Esophagus muscularis mucosa (tissue), 4 donors: Measurements from ENCODE around the gene STK10. TPM values are rescaled to one million over a fixed set of nuclear protein-coding genes. Genes with fewer than 3 reads are reported as not detected.

Source experiments
- DNase-seq: peaks from one replicate; pipeline ENCODE4 v3.0.0-alpha.2; 2017; ENCODE audit errors: extremely low spot score
- H3K27ac ChIP-seq, 4 donors: fragments of 200-600 bp; sonication (generic); replicated peaks in 1 of 4; 1 replicate in 3 of 4; 2 replicates in 1 of 4; pipeline ENCODE4 v1.5.1; 2016 to 2019; ENCODE audit warnings: mild to moderate bottlenecking in 1 of 4
- H3K27me3 ChIP-seq, 4 donors: fragments of 200-600 bp; sonication (generic); one replicate each; pipeline versions ENCODE4 v1.5.1 to v1.6.0; 2016 to 2019
- H3K36me3 ChIP-seq, 4 donors: fragments of 200-600 bp; sonication (generic); one replicate each; pipeline ENCODE4 v1.5.1; 2016 to 2019
- H3K4me1 ChIP-seq, 4 donors: fragments of 200-600 bp; sonication (generic); one replicate each; pipeline ENCODE4 v1.5.1; 2016 to 2019
- H3K4me3 ChIP-seq, 4 donors: fragments of 200-600 bp; sonication (generic); 1 replicate in 2 of 4; 2 replicates in 2 of 4; pipeline ENCODE4 v1.5.1; 2016 to 2019; ENCODE audit warnings: mild to moderate bottlenecking in 4 of 4, moderate library complexity in 1 of 4
- H3K9me3 ChIP-seq, 4 donors: fragments of 200-600 bp; sonication (generic); 1 replicate in 3 of 4; 2 replicates in 1 of 4; pipeline ENCODE4 v1.5.1; 2016 to 2019
- EP300 ChIP-seq: sonication (generic); formaldehyde crosslinking; IDR thresholded peaks from one replicate; pipeline ENCODE4 v1.6.1; 2017; ENCODE audit warnings: antibody characterized with exemption
- POLR2A ChIP-seq: fragments of 450-650 bp; IDR thresholded peaks from one replicate; pipeline ENCODE4 v1.6.1; 2017; ENCODE audit warnings: antibody characterized with exemption, moderate library complexity, mild to moderate bottlenecking, low read depth
- POLR2AphosphoS5 ChIP-seq, 2 donors: sonication (generic); formaldehyde crosslinking; IDR thresholded peaks; one replicate each; pipeline ENCODE4 v1.6.1; 2017; ENCODE audit warnings: antibody characterized with exemption in 2 of 2
- WGBS: methylation state at CpG from one replicate; pipeline ENCODE4 v1.1.5; 2018; 5-methylcytosine and 5-hydroxymethylcytosine counted together
- intact Hi-C: fragments of 100-400 bp; cut with DNase I; formaldehyde crosslinking; loops from one replicate; pipeline ENCODE4 v1.15.1; 2023
- total RNA-seq, 4 donors: library from RNA; depleted of rRNA; stranded (reverse); fragments of >200 nt; gene quantifications; one replicate each; pipeline versions ENCODE4 v1.1.0 to v1.2.1, GENCODE V29; 2016
- TF ChIP-seq, protein P1 (sequence below), 3 experiments: fragments of 200-600 bp in 2 of 3; fragments of 450-650 bp in 1 of 3; sonication (generic) in 2 of 3; IDR thresholded peaks; one replicate each; pipeline ENCODE4 v1.5.1; 2017 to 2019; ENCODE audit warnings: antibody characterized with exemption in 3 of 3, mild to moderate bottlenecking in 2 of 3, moderate library complexity in 1 of 3

STK10 gene
- total RNA-seq, 4 donors from 2014 or later: 18.8 to 21.8 (median 19.4) TPM

DNA sequence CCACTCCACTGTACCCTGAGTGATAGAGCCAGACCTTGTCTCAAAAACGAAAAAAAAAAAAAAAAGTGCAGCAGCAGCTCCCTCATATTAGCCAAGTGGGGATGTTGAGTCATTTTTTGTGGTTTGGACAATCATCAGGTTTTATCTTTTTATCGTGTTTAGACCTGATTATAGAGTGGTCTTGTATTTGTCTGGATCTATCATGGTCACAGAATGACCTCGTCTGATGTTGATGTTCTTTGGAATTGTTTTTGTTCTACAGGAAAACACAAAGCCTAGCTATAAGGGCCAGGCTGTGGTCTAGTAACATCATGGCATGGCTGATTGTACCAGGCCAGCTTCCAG, 179.9 kb downstream of the STK10 start:
- Histone ChIP-seq H3K27me3 (no peaks in the 10 kb centered on the region), H3K4me3 (no peak overlapping the region), H3K36me3 (no peaks in the 10 kb centered on the region), H3K9me3 (no peaks in the 10 kb centered on the region), H3K27ac (no peak overlapping the region), H3K4me1 (peaks cover 30 to 39% (median 33%) of the 10 kb centered on the region in 4 donors)
- 46% methylated on average over 3 of the region's 3 CpGs for WGBS
- intact Hi-C loops: loop anchor here (5.0 kb wide), 1 partner anchor 179 kb away; the partner anchor contains the start of gene STK10
- no peak for DNase-seq
- TF ChIP-seq POLR2AphosphoS5 (IDR thresholded peaks at IDR 0.05) (no peak), EP300 (no peak)

DNA sequence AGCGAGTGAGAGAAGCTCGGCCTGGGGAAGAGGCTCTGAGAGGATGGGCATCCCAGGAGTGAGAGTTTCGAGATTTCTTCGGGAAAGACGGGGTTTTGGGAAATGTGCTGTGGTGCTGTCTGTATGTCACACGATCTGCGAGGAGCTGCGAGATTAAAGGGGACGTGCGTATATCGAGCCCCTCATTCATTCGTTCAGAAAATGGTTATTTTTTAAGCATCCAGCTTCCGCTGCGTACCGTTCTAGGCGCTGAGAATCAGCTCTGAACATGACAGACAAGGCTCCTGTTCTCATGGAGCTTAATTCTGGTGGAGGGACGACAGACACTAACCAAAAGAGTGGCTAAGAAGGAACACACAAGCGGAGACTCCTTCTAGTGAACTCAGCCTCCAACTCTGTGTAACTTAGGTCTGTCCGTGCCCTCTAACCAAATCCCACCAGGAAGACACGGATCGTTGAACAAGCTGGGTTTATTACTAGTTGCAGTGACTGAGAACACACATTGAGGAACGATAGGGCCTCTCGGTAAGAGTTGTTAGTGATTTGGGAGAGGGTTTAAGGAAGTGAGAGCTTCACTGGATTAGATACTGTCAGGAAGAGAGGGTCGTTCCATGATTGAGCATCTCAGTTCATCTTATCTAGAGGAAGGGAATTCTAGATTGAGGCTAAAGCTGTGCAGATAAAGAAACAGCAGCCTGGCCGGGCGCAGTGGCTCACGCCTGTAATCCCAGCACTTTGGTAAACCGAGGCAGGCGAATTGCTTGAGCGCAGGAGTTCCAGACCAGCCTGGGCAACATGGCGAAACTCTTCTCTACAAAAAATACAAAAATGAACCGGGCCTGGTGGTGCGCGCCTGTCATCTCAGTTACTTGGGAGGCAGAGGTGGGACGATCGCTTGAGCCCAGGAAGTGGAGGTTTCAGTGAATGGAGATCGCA, 180.6 kb downstream of the STK10 start:
- H3K4me3 ChIP-seq: peak overlapping the region; percentile 89 to 97 (median 92)
- TF ChIP-seq POLR2A (no peak), EP300 (no peak), POLR2AphosphoS5 (IDR thresholded peaks at IDR 0.05) (no peak)
- TF ChIP-seq, protein P1, sequence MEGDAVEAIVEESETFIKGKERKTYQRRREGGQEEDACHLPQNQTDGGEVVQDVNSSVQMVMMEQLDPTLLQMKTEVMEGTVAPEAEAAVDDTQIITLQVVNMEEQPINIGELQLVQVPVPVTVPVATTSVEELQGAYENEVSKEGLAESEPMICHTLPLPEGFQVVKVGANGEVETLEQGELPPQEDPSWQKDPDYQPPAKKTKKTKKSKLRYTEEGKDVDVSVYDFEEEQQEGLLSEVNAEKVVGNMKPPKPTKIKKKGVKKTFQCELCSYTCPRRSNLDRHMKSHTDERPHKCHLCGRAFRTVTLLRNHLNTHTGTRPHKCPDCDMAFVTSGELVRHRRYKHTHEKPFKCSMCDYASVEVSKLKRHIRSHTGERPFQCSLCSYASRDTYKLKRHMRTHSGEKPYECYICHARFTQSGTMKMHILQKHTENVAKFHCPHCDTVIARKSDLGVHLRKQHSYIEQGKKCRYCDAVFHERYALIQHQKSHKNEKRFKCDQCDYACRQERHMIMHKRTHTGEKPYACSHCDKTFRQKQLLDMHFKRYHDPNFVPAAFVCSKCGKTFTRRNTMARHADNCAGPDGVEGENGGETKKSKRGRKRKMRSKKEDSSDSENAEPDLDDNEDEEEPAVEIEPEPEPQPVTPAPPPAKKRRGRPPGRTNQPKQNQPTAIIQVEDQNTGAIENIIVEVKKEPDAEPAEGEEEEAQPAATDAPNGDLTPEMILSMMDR (IDR thresholded peaks at IDR 0.05): no peak
- WGBS: 25% methylated on average over 34 of the region's 37 CpGs
- DNase-seq: no peak
- intact Hi-C loops: loop anchor here (5.0 kb wide), 1 partner anchor 180 kb away; the partner anchor contains the start of gene STK10
- peaks cover 36 to 45% (median 38%) of the 10 kb centered on the region in 4 donors for H3K4me1 ChIP-seq
- H3K27me3 ChIP-seq: no peaks in the 10 kb centered on the region
- H3K36me3 ChIP-seq: no peaks in the 10 kb centered on the region
- no peaks in the 10 kb centered on the region for H3K9me3 ChIP-seq
- H3K27ac ChIP-seq: peak overlapping the region; percentile 91 to 98 (median 96)

DNA sequence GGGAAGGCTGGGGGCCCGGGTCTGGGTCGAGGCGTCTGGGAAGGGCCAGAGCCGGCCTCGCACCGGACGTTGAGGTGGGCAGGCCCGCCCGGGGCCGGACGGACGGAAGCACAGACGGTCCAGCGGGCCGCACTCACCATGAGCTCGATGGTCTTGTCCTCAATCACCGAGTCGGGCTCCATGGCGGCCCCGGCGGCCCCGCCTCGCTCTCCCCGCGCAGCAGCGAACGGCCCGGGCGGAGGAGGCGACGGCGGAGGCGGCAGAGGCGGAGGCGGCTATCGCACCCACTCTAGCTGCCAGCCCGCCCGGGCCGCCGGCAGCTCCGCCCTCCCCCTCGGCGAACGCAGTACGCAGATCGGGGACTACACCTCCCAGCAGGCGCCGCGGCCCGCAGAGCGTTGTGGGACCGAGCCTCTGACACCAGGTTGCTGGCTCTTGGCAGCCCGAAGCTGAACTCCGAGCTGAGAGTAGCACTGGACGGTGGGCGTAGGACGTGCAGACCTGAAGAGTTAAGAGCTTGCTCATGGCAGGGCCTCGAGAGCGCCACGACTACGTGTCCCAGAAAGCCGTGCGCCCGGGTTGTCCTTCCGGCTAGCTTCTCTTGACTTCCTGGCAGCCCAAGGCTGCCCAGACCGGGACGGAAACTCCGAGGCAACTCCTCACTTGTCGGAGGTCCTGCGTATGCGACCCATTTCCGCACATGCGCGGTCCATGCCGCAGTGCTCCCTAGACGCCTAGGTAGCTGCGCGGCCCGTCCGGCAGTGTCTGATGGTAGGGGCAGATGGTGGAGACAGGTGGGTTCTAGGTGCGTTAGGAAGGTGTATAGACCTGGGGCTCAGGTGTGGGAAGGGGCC, 181.5 kb downstream of the STK10 start, which contains the start of gene FBXW11:
TSS of gene FBXW11 (minus strand) at position 318 of the 854 bp plus-strand sequence. CDS start at position 182, 136 bp downstream.
- intact Hi-C loops: loop anchor here (5.0 kb wide), 1 partner anchor 181 kb away; the partner anchor contains the start of gene STK10

DNA sequence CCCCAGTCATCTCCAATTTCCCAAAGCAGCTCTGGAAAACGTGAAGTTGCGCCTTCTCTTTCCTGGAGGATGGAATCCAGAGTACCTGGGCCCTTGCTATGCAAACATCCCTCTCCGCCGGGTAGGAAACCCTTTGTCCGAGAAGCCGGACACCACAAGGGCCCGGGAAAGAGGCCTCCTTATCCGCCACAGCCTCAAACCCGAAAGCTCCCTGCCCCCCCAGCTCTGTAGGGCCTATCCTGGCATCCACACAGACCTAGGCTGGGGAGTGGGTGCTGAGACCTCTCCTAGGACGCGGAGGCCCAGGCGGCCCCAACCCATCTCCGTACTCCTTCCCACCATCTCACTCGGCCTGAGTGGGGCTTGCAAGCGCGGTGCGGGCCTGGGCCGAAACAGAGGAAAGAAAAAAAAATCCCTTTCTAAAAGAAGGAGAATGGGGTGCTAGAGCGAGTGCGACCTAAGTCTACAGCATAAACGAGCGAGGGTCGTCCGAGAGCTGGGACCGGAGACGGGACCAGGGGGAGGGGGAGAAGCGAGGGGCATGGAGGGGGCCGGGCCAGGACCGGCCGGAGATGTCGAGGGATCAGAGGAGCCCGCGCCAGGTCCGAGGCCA, 182.2 kb downstream of the STK10 start:
- no peaks in the 10 kb centered on the region for H3K27me3 ChIP-seq
- WGBS: 1% methylated on average over 30 of the region's 34 CpGs
- DNase-seq: no peak
- intact Hi-C loops: loop anchor here (5.0 kb wide), 1 partner anchor 181 kb away; the partner anchor contains the start of gene STK10
- H3K27ac ChIP-seq: peak overlapping the region; percentile 91 to 98 (median 96)
- H3K9me3 ChIP-seq: no peaks in the 10 kb centered on the region
- peaks cover 52 to 62% (median 53%) of the 10 kb centered on the region in 4 donors for H3K4me1 ChIP-seq
- TF ChIP-seq, protein P1 (IDR thresholded peaks at IDR 0.05): no peak
- TF ChIP-seq POLR2AphosphoS5 (IDR thresholded peaks at IDR 0.05) (no peak), EP300 (no peak), POLR2A (no peak)
- H3K4me3 ChIP-seq: peak overlapping the region; percentile 89 to 97 (median 92)
- no peaks in the 10 kb centered on the region for H3K36me3 ChIP-seq

More for the DNA sequence above, 181.5 kb downstream of the STK10 start, which contains the start of gene FBXW11:
- Histone ChIP-seq H3K4me1 (peaks cover 45 to 54% (median 47%) of the 10 kb centered on the region in 4 donors), H3K27me3 (no peaks in the 10 kb centered on the region), H3K4me3 (peak within 1 kb of the TSS; percentile 89 to 97 (median 92)), H3K36me3 (no peaks in the 10 kb centered on the region), H3K27ac (peak within 1 kb of the TSS; percentile 91 to 98 (median 96)), H3K9me3 (no peaks in the 10 kb centered on the region)
- TF ChIP-seq POLR2AphosphoS5 (IDR thresholded peaks at IDR 0.05): peak; percentile 94 to 97
- TF ChIP-seq EP300: no peak
- TF ChIP-seq POLR2A: peak; percentile 74
- peak; percentile 97 for DNase-seq
- WGBS: no CpG with 5 or more reads among the region's 81 CpGs

DNA sequence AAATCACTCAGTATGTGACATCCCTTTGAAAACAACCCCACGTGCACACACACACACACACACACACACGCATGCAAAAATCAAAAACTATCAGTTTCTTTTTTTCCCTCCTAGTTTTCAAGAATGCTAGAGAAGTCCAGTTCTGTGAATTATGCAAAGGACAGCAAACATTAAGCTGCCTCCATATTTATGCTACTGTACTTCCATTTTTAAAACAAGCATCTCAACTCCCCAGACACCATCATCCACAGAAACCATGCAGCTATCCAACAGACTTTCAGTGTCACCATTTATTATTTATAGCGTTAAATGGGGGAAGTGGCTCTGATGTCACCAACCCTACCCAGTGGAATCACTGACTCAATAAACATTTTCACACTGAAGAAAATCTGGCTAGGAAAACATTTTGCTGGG, 183.2 kb downstream of the STK10 start:
- no peaks in the 10 kb centered on the region for H3K36me3 ChIP-seq
- WGBS: 27% methylated on average over 3 of the region's 3 CpGs
- TF ChIP-seq POLR2AphosphoS5 (IDR thresholded peaks at IDR 0.05): no peak
- TF ChIP-seq, protein P1 (IDR thresholded peaks at IDR 0.05): no peak
- no peak for DNase-seq
- peaks cover 57 to 72% (median 63%) of the 10 kb centered on the region in 4 donors for H3K4me1 ChIP-seq
- peak overlapping the region; percentile 91 to 98 (median 96) for H3K27ac ChIP-seq
- H3K9me3 ChIP-seq: no peaks in the 10 kb centered on the region
- no peaks in the 10 kb centered on the region for H3K27me3 ChIP-seq
- intact Hi-C loops: loop anchor here (5.0 kb wide), 2 partner anchors 43 to 182 kb away; partner anchors contain the start of gene STK10
- peak overlapping the region; percentile 89 to 97 (median 92) for H3K4me3 ChIP-seq
